Fibroblast of villous mesenchyme (primary cell): ENCODE data around the gene ANK3. TPM values are rescaled to one million over a fixed set of nuclear protein-coding genes. Genes with fewer than 3 reads are reported as not detected.

ENCODE experiments used
- DNase-seq: peaks from one replicate; pipeline ENCODE4 v3.0.0-alpha.2; 2010; ENCODE audit warnings: low read depth
- H3K4me3 ChIP-seq: 2 replicates; pipeline ENCODE4 v1.5.1; 2011; ENCODE audit warnings: low read depth, mild to moderate bottlenecking, low read length
- CTCF ChIP-seq: IDR thresholded peaks from 2 replicates; pipeline ENCODE4 v1.5.1; 2012; ENCODE audit warnings: low read depth, mild to moderate bottlenecking, low read length; ENCODE audit not compliant: insufficient read depth
- total RNA-seq: library from RNA; depleted of rRNA; stranded (reverse); fragments of >200 nt; gene quantifications from 2 replicates; pipeline ENCODE4 v1.2.3, GENCODE V29; 2012

ANK3 gene
- total RNA-seq, 1 donor, result 1.3 TPM

- TF ChIP-seq CTCF, result no peak
- H3K4me3 ChIP-seq, result no peak overlapping the region
- DNase-seq, result no peak
Measured at GRCh38 chr10:60414111-60414510, 24.4 kb upstream of the ANK3 start.

DNA sequence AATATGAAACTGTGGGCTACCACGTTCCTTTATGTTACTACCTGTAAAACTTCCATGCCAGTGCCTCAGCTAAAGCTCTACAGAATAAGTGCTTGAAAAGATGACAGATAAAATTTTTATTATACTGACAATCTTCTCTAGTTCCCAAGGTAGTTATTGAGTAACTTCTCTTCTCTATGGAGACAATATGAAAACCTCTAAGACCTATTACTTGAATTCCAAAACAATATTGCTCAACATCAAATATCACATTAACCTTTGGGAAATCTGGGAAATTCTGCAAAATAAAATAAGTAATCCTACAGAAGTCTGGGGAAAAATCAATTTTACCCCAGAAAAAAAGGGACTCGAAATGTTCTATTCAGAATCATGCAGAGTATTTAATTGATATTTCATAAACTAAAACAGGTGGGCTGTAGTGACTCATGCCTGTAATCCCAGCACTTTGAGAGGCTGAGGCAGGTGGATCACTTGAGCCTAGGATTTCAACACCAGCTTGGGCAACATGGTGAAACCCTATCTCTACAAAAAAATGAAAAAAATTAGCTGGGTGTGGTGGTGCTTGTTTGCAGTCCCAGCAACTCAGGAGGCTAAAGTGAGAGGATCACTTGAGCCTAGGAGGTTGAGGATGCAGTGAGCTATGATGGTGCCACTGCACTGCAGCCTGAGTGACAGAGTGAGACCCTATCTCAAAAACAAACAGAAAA is 23.8 kb upstream of the ANK3 start:
- no peak for DNase-seq
- no peak for TF ChIP-seq CTCF
- H3K4me3 ChIP-seq, result no peak overlapping the region

GRCh38 chr10:60410970-60411369 is 21.3 kb upstream of the ANK3 start:
- DNase-seq, result no peak
- no peak overlapping the region for H3K4me3 ChIP-seq
- TF ChIP-seq CTCF, result no peak

- TF ChIP-seq CTCF, result no peak
- no peak for DNase-seq
- no peak overlapping the region for H3K4me3 ChIP-seq
Measured at GRCh38 chr10:60409202-60409601, 19.5 kb upstream of the ANK3 start.

DNA sequence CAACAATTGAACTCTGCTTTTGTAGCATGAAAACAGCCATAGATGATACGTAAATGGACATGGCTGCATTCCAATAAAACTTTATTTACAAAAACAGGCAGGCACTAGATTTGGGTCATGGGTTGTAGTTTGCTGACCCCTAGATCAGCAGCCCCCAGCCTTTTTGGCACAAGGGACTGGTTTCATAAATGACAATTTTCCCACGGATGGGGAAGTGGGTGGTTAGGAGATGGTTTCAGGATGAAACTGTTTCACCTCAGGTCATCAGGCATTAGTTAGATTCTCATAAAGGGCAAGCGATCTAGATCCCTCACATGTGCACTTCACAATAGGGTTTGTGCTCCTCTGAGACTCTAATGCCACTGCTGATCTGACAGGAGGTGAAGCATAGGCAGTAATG is 16.5 kb upstream of the ANK3 start:
- TF ChIP-seq CTCF, result no peak
- no peak for DNase-seq
- H3K4me3 ChIP-seq, result no peak overlapping the region

- no peak for TF ChIP-seq CTCF
- H3K4me3 ChIP-seq, result no peak overlapping the region
- no peak for DNase-seq
Measured at GRCh38 chr10:60405172-60405571, 15.5 kb upstream of the ANK3 start.
